Esophagus (tissue), 2 donors: ENCODE data around the gene ZNF579. TPM values are rescaled to one million over a fixed set of nuclear protein-coding genes. Genes with fewer than 3 reads are reported as not detected.

Experiments
- H3K27ac ChIP-seq, 2 donors: one replicate each; pipeline ENCODE4 v1.5.1; 2013; ENCODE audit warnings: low read depth in 2 of 2, mild to moderate bottlenecking in 2 of 2, inconsistent platforms in 1 of 2, low read length in 1 of 2, moderate library complexity in 1 of 2
- H3K27me3 ChIP-seq, 2 donors: one replicate each; pipeline ENCODE4 v1.6.1; 2013; ENCODE audit warnings: low read length in 2 of 2, control low read depth in 1 of 2, mild to moderate bottlenecking in 1 of 2; ENCODE audit not compliant: insufficient read depth in 2 of 2, control insufficient read depth in 1 of 2
- H3K36me3 ChIP-seq, 2 donors: one replicate each; pipeline ENCODE4 v1.6.1; 2013; ENCODE audit warnings: low read length in 1 of 2; ENCODE audit not compliant: control insufficient read depth in 2 of 2, insufficient read depth in 2 of 2
- H3K4me1 ChIP-seq, 2 donors: one replicate each; pipeline ENCODE4 v1.6.1; 2013; ENCODE audit warnings: low read length in 1 of 2; ENCODE audit not compliant: control insufficient read depth in 2 of 2, insufficient read depth in 2 of 2
- H3K4me3 ChIP-seq, 2 donors: one replicate each; pipeline ENCODE4 v1.5.1; 2013; ENCODE audit warnings: low read length in 2 of 2, mild to moderate bottlenecking in 2 of 2, low read depth in 1 of 2, moderate library complexity in 1 of 2
- H3K9me3 ChIP-seq, 2 donors: one replicate each; pipeline ENCODE4 v1.6.1; 2013; ENCODE audit warnings: mild to moderate bottlenecking in 2 of 2, low read depth in 1 of 2, low read length in 1 of 2, moderate library complexity in 1 of 2; ENCODE audit not compliant: control insufficient read depth in 2 of 2, insufficient read depth in 1 of 2
- WGBS, 2 donors: extraction: QIAGEN DNeasy Blood & Tissue Kit; methylation state at CpG; one replicate each; pipeline ENCODE4 v1.1.7; 2013; 5-methylcytosine and 5-hydroxymethylcytosine counted together
- polyA plus RNA-seq, 2 donors: library from polyadenylated mRNA; stranded (reverse); fragments of 200-250 nt; gene quantifications; one replicate each; pipeline ENCODE4 v1.2.3, GENCODE V29; 2013
- donor health status: healthy with polysubstance abuse.
- donor health status: Bipolar disorder and iron deficiency.

ZNF579 gene
- polyA plus RNA-seq, 2 donors, result 3.4 to 4.4 TPM

- Histone ChIP-seq H3K27me3 (peaks cover 0 to 4% of the 10 kb centered on the region in 2 donors), H3K9me3 (no peaks in the 10 kb centered on the region), H3K4me1 (peaks cover 5 to 8% of the 10 kb centered on the region in 2 donors), H3K4me3 (no peak within 1 kb of the TSS), H3K36me3 (no peaks in the 10 kb centered on the region), H3K27ac (no peak within 1 kb of the TSS)
- WGBS, 2 donors, result 81 to 85% methylated on average over 10 of the region's 10 CpGs
These were observed 35.2 kb downstream of the ZNF579 start, which contains the start of gene SBK3 for GRCh38 chr19:55545443-55545842. SBK3 (minus strand) TSS chr19:55545543; CDS start chr19:55545543, 0 bp downstream.

- 63 to 71% methylated on average over 22 to 23 of the region's 23 CpGs for WGBS, 2 donors
- H3K27ac ChIP-seq, result no peak overlapping the region
- peaks cover 0 to 1% of the 10 kb centered on the region in 2 donors for H3K27me3 ChIP-seq
- no peaks in the 10 kb centered on the region for H3K9me3 ChIP-seq
- no peaks in the 10 kb centered on the region for H3K36me3 ChIP-seq
- H3K4me3 ChIP-seq, result no peak overlapping the region
- peaks cover 5 to 6% of the 10 kb centered on the region in 2 donors for H3K4me1 ChIP-seq
These were observed 35.7 kb downstream of the ZNF579 start for GRCh38 chr19:55544776-55545439.

- H3K4me3 ChIP-seq, result no peak overlapping the region
- peaks cover 5% of the 10 kb centered on the region in 2 donors for H3K4me1 ChIP-seq
- no peaks in the 10 kb centered on the region for H3K36me3 ChIP-seq
- H3K27ac ChIP-seq, result no peak overlapping the region
- no peaks in the 10 kb centered on the region for H3K9me3 ChIP-seq
- WGBS, 2 donors, result 82% methylated on average over 15 of the region's 15 CpGs
- H3K27me3 ChIP-seq, result no peaks in the 10 kb centered on the region
These were observed 36.6 kb downstream of the ZNF579 start for GRCh38 chr19:55544014-55544413.

- H3K36me3 ChIP-seq, result no peaks in the 10 kb centered on the region
- peaks cover 5% of the 10 kb centered on the region in 2 donors for H3K4me1 ChIP-seq
- H3K27me3 ChIP-seq, result no peaks in the 10 kb centered on the region
- H3K9me3 ChIP-seq, result no peaks in the 10 kb centered on the region
- H3K4me3 ChIP-seq, result no peak overlapping the region
- 66 to 72% methylated on average over 5 of the region's 5 CpGs for WGBS, 2 donors
- H3K27ac ChIP-seq, result no peak overlapping the region
These were observed 37.1 kb downstream of the ZNF579 start for GRCh38 chr19:55543567-55543966.

- Histone ChIP-seq H3K4me3 (no peak overlapping the region), H3K4me1 (peaks cover 5% of the 10 kb centered on the region in 2 donors), H3K9me3 (no peaks in the 10 kb centered on the region), H3K27ac (no peak overlapping the region), H3K36me3 (no peaks in the 10 kb centered on the region), H3K27me3 (no peaks in the 10 kb centered on the region)
- 86 to 88% methylated on average over 7 of the region's 7 CpGs for WGBS, 2 donors
These were observed 38.3 kb downstream of the ZNF579 start for GRCh38 chr19:55542292-55542855.

- 81 to 83% methylated on average over 19 of the region's 19 CpGs for WGBS, 2 donors
- H3K27ac ChIP-seq, result no peak overlapping the region
- no peaks in the 10 kb centered on the region for H3K9me3 ChIP-seq
- H3K27me3 ChIP-seq, result no peaks in the 10 kb centered on the region
- H3K36me3 ChIP-seq, result no peaks in the 10 kb centered on the region
- peaks cover 0 to 3% of the 10 kb centered on the region in 2 donors for H3K4me1 ChIP-seq
- no peak overlapping the region for H3K4me3 ChIP-seq
These were observed 39.6 kb downstream of the ZNF579 start for GRCh38 chr19:55541091-55541490.

- Histone ChIP-seq H3K4me1 (peaks cover 0 to 2% of the 10 kb centered on the region in 2 donors), H3K27ac (no peak overlapping the region)
- WGBS, 2 donors, result 47 to 57% methylated on average over 10 of the region's 10 CpGs
These were observed 40.0 kb downstream of the ZNF579 start for GRCh38 chr19:55540619-55541018.

GRCh38 chr19:55539090-55539984, 41.3 kb downstream of the ZNF579 start:
- H3K4me1 ChIP-seq, result no peaks in the 10 kb centered on the region
- H3K36me3 ChIP-seq, result no peaks in the 10 kb centered on the region
- H3K27ac ChIP-seq, result no peak overlapping the region
- H3K4me3 ChIP-seq, result no peak overlapping the region
- no peaks in the 10 kb centered on the region for H3K27me3 ChIP-seq
- no peaks in the 10 kb centered on the region for H3K9me3 ChIP-seq
- 82 to 85% methylated on average over 33 of the region's 33 CpGs for WGBS, 2 donors

More at GRCh38 chr19:55540619-55541018, 40.0 kb downstream of the ZNF579 start:
- H3K36me3 ChIP-seq, result no peaks in the 10 kb centered on the region
- no peak overlapping the region for H3K4me3 ChIP-seq
- H3K9me3 ChIP-seq, result no peaks in the 10 kb centered on the region
- H3K27me3 ChIP-seq, result no peaks in the 10 kb centered on the region

GRCh38 chr19:55538132-55538531, 42.5 kb downstream of the ZNF579 start:
- no peaks in the 10 kb centered on the region for H3K36me3 ChIP-seq
- no peak overlapping the region for H3K4me3 ChIP-seq
- no peaks in the 10 kb centered on the region for H3K4me1 ChIP-seq
- 90 to 91% methylated on average over 5 of the region's 5 CpGs for WGBS, 2 donors
- no peaks in the 10 kb centered on the region for H3K27me3 ChIP-seq
- no peak overlapping the region for H3K27ac ChIP-seq
- H3K9me3 ChIP-seq, result no peaks in the 10 kb centered on the region
